Peyer's patch (tissue), 4 donors: ENCODE results near the gene ZNF367.

Source experiments
- POLR2A ChIP-seq, 2 donors: fragments of 450-650 bp; IDR thresholded peaks; one replicate each; pipeline ENCODE4 v1.5.1; 2017; ENCODE audit warnings: antibody characterized with exemption in 2 of 2, mild to moderate bottlenecking in 2 of 2, moderate library complexity in 2 of 2
- TF ChIP-seq, protein P1 (sequence below), 6 experiments: fragments of 450-650 bp in 4 of 6; fragments of 200-600 bp in 2 of 6; sonication (generic) in 1 of 6; IDR thresholded peaks; one replicate each; pipeline ENCODE4 v1.5.1; 2017 to 2019; ENCODE audit warnings: antibody characterized with exemption in 6 of 6, mild to moderate bottlenecking in 3 of 6, moderate library complexity in 1 of 6

- TF ChIP-seq, protein P1, sequence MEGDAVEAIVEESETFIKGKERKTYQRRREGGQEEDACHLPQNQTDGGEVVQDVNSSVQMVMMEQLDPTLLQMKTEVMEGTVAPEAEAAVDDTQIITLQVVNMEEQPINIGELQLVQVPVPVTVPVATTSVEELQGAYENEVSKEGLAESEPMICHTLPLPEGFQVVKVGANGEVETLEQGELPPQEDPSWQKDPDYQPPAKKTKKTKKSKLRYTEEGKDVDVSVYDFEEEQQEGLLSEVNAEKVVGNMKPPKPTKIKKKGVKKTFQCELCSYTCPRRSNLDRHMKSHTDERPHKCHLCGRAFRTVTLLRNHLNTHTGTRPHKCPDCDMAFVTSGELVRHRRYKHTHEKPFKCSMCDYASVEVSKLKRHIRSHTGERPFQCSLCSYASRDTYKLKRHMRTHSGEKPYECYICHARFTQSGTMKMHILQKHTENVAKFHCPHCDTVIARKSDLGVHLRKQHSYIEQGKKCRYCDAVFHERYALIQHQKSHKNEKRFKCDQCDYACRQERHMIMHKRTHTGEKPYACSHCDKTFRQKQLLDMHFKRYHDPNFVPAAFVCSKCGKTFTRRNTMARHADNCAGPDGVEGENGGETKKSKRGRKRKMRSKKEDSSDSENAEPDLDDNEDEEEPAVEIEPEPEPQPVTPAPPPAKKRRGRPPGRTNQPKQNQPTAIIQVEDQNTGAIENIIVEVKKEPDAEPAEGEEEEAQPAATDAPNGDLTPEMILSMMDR (IDR thresholded peaks at IDR 0.05), result no peak
- TF ChIP-seq POLR2A (IDR thresholded peaks at IDR 0.05), result no peak
These were observed 32.0 kb downstream of the ZNF367 start for GRCh38 chr9:96386157-96386556.
